Measurements from ENCODE around the gene KCNH4.
"Not testable (repeated sequence)": the region's sequence is repeated elsewhere in the genome, so short reads cannot be mapped to it uniquely, and the experiment has no call there.

The KCNH4 gene

DNA sequence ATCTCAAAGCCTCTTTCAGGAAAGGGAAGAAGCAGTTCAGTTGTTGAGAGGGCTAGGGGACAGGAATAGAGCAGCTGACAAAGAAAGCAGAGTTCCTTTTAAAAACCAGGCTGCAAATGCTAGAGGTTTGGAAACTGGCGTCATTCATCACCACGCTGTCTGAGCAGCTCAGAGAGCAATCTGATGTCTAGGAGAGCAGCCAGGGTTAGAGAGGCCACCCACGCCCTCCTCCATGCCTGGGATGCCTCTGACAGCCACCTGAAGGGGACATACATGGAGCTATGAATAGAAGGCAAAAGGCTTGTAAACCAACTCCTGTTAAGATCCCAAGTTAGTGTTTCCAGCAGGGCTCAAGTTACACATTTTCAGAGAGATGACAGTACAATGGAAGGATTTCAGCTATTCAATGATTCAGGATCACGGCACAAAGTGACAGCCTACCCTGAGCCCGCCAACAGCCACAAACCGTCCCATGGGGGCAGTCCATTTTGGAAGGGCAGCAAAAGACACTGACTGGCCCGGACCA, 38.5 kb downstream of the KCNH4 start:
- Histone ChIP-seq H3K4me3 (ENCODE audit: low read length) (no peak overlapping the region), H3K27me3 (ENCODE audit: control insufficient read depth, insufficient read depth, low read length) (no peaks in the 10 kb centered on the region), H3K4me1 (ENCODE audit: control insufficient read depth, insufficient read depth, low read length) (peaks cover 27% of the 10 kb centered on the region), H3K9me3 (replicated peaks; ENCODE audit: low read length) (no peaks in the 10 kb centered on the region), H3K4me2 (ENCODE audit: low read length) (peak overlapping the region; percentile 56), H3K9ac (ENCODE audit: low read depth, low read length) (peak overlapping the region; percentile 4), H3K36me3 (ENCODE audit: insufficient read depth, low read length) (peaks cover 25% of the 10 kb centered on the region)

DNA sequence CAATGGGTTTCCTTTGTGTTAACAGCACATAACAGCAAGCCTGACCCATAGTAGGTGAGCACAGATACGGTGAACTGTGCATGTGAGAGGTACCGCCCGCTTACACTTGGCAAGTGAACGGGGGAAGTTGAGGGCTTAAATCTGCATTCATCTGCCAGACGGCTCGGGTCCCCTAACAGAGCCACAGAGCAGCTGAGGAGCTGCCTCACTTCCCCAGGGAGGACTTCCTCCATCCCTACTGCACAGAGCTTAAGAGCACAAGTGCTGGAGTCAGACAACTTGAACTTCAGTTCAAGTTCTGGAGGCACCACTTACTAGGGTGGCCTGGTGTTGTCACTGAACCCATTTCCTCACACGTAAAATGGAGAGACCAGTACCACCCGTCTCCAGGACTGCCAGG, 39.6 kb downstream of the KCNH4 start:
- peaks cover 22% of the 10 kb centered on the region for H3K36me3 ChIP-seq (ENCODE audit: insufficient read depth, low read length)
- H3K4me2 ChIP-seq (ENCODE audit: low read length), result no peak overlapping the region
- H3K4me3 ChIP-seq (ENCODE audit: low read length), result no peak overlapping the region
- no peaks in the 10 kb centered on the region for H3K9me3 ChIP-seq (replicated peaks; ENCODE audit: low read length)
- H3K9ac ChIP-seq (ENCODE audit: low read depth, low read length), result no peak overlapping the region
- H3K4me1 ChIP-seq (ENCODE audit: control insufficient read depth, insufficient read depth, low read length), result peaks cover 28% of the 10 kb centered on the region
- H3K27me3 ChIP-seq (ENCODE audit: control insufficient read depth, insufficient read depth, low read length), result no peaks in the 10 kb centered on the region

GRCh38 chr17:42140690-42141089, 40.3 kb downstream of the KCNH4 start:
- H3K27me3 ChIP-seq (ENCODE audit: control insufficient read depth, insufficient read depth, low read length); H3K4me2 ChIP-seq (ENCODE audit: low read length); H3K9me3 ChIP-seq (replicated peaks; ENCODE audit: low read length); H3K4me3 ChIP-seq (ENCODE audit: low read length); H3K9ac ChIP-seq (ENCODE audit: low read depth, low read length): not testable (repeated sequence)
- Histone ChIP-seq H3K36me3 (ENCODE audit: insufficient read depth, low read length) (peaks cover 22% of the 10 kb centered on the region), H3K4me1 (ENCODE audit: control insufficient read depth, insufficient read depth, low read length) (peaks cover 35% of the 10 kb centered on the region)

- Histone ChIP-seq H3K4me3 (ENCODE audit: low read length) (no peak overlapping the region), H3K9me3 (replicated peaks; ENCODE audit: low read length) (no peaks in the 10 kb centered on the region), H3K27me3 (ENCODE audit: control insufficient read depth, insufficient read depth, low read length) (no peaks in the 10 kb centered on the region), H3K4me1 (ENCODE audit: control insufficient read depth, insufficient read depth, low read length) (peaks cover 45% of the 10 kb centered on the region), H3K9ac (ENCODE audit: low read depth, low read length) (no peak overlapping the region), H3K36me3 (ENCODE audit: insufficient read depth, low read length) (peaks cover 18% of the 10 kb centered on the region), H3K4me2 (ENCODE audit: low read length) (no peak overlapping the region)
These were observed 42.0 kb downstream of the KCNH4 start for GRCh38 chr17:42138749-42139492.

- H3K27me3 ChIP-seq (ENCODE audit: control insufficient read depth, insufficient read depth, low read length), result no peaks in the 10 kb centered on the region
- H3K36me3 ChIP-seq (ENCODE audit: insufficient read depth, low read length), result peaks cover 16% of the 10 kb centered on the region
- H3K9ac ChIP-seq (ENCODE audit: low read depth, low read length), result no peak overlapping the region
- no peaks in the 10 kb centered on the region for H3K9me3 ChIP-seq (replicated peaks; ENCODE audit: low read length)
- peaks cover 46% of the 10 kb centered on the region for H3K4me1 ChIP-seq (ENCODE audit: control insufficient read depth, insufficient read depth, low read length)
- no peak overlapping the region for H3K4me2 ChIP-seq (ENCODE audit: low read length)
- H3K4me3 ChIP-seq (ENCODE audit: low read length), result no peak overlapping the region
These were observed 44.3 kb downstream of the KCNH4 start for GRCh38 chr17:42136654-42137051.

GRCh38 chr17:42135664-42136653, 45.0 kb downstream of the KCNH4 start:
- H3K36me3 ChIP-seq (ENCODE audit: insufficient read depth, low read length), result peaks cover 12% of the 10 kb centered on the region
- H3K4me2 ChIP-seq (ENCODE audit: low read length), result peak overlapping the region; percentile 33
- no peaks in the 10 kb centered on the region for H3K27me3 ChIP-seq (ENCODE audit: control insufficient read depth, insufficient read depth, low read length)
- H3K4me3 ChIP-seq (ENCODE audit: low read length), result peak overlapping the region; percentile 35
- H3K9ac ChIP-seq (ENCODE audit: low read depth, low read length), result no peak overlapping the region
- H3K4me1 ChIP-seq (ENCODE audit: control insufficient read depth, insufficient read depth, low read length), result peaks cover 46% of the 10 kb centered on the region
- no peaks in the 10 kb centered on the region for H3K9me3 ChIP-seq (replicated peaks; ENCODE audit: low read length)

- H3K4me3 ChIP-seq (ENCODE audit: low read length), result peak overlapping the region; percentile 35
- H3K27me3 ChIP-seq (ENCODE audit: control insufficient read depth, insufficient read depth, low read length), result no peaks in the 10 kb centered on the region
- peak overlapping the region; percentile 33 for H3K4me2 ChIP-seq (ENCODE audit: low read length)
- H3K4me1 ChIP-seq (ENCODE audit: control insufficient read depth, insufficient read depth, low read length), result peaks cover 46% of the 10 kb centered on the region
- H3K36me3 ChIP-seq (ENCODE audit: insufficient read depth, low read length), result peaks cover 9% of the 10 kb centered on the region
- no peak overlapping the region for H3K9ac ChIP-seq (ENCODE audit: low read depth, low read length)
- H3K9me3 ChIP-seq (replicated peaks; ENCODE audit: low read length), result no peaks in the 10 kb centered on the region
These were observed 45.8 kb downstream of the KCNH4 start for GRCh38 chr17:42135151-42135550.

GRCh38 chr17:42133461-42134041, 47.4 kb downstream of the KCNH4 start:
- Histone ChIP-seq H3K4me3 (ENCODE audit: low read length) (no peak overlapping the region), H3K9me3 (replicated peaks; ENCODE audit: low read length) (no peaks in the 10 kb centered on the region), H3K36me3 (ENCODE audit: insufficient read depth, low read length) (peaks cover 22% of the 10 kb centered on the region), H3K27me3 (ENCODE audit: control insufficient read depth, insufficient read depth, low read length) (no peaks in the 10 kb centered on the region), H3K4me2 (ENCODE audit: low read length) (peak overlapping the region; percentile 16), H3K4me1 (ENCODE audit: control insufficient read depth, insufficient read depth, low read length) (peaks cover 46% of the 10 kb centered on the region), H3K9ac (ENCODE audit: low read depth, low read length) (no peak overlapping the region)

DNA sequence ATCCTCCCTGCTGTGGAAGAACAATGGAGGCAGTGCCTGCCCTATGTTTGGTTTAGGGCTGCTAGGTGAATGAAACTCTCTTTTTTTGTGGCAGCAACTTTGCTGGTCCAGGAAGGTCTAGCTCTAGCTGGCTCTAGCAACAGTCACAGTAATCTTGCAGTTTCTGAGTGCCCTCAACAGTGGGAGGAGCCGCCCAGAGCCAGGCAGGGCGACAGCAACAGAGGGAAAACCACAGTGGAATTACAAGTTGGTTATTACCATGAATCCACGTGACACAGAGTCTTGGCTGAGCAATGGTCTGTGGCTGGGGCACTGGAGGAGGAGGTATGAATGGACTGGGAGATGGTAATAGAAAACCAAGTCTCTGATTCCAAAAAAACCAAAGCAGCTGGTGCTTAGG, 48.0 kb downstream of the KCNH4 start:
- Histone ChIP-seq H3K9me3 (replicated peaks; ENCODE audit: low read length) (no peaks in the 10 kb centered on the region), H3K36me3 (ENCODE audit: insufficient read depth, low read length) (peaks cover 28% of the 10 kb centered on the region), H3K4me2 (ENCODE audit: low read length) (peak overlapping the region; percentile 49), H3K4me1 (ENCODE audit: control insufficient read depth, insufficient read depth, low read length) (peaks cover 46% of the 10 kb centered on the region), H3K9ac (ENCODE audit: low read depth, low read length) (no peak overlapping the region), H3K27me3 (ENCODE audit: control insufficient read depth, insufficient read depth, low read length) (no peaks in the 10 kb centered on the region), H3K4me3 (ENCODE audit: low read length) (no peak overlapping the region)

DNA sequence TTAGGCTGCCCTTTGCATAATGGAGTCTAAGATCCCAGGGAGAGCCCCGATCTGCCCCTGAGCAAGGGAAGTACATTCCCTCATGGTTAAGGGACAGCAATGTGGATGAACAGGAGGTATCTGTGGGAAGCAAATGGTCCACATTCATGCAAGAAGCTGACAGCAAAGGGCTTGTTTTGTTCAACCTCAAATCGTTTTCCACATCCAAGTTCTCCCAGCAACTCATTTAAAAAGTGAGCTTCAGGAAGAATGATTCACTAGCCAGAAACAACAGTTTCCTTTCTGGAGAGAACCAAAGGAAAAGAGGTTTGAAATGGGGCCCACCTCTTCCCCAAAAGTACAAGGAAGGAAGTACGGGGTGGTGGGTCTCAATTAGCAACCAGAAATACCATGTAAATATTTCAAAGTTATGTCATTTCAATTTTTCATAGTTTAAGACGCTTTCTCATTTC, 48.9 kb downstream of the KCNH4 start:
- Histone ChIP-seq H3K27me3 (ENCODE audit: control insufficient read depth, insufficient read depth, low read length) (no peaks in the 10 kb centered on the region), H3K4me2 (ENCODE audit: low read length) (no peak overlapping the region), H3K4me3 (ENCODE audit: low read length) (no peak overlapping the region), H3K4me1 (ENCODE audit: control insufficient read depth, insufficient read depth, low read length) (peaks cover 46% of the 10 kb centered on the region), H3K9me3 (replicated peaks; ENCODE audit: low read length) (no peaks in the 10 kb centered on the region), H3K36me3 (ENCODE audit: insufficient read depth, low read length) (peaks cover 31% of the 10 kb centered on the region), H3K9ac (ENCODE audit: low read depth, low read length) (peak overlapping the region; percentile 7)

GRCh38 chr17:42131232-42131631, 49.7 kb downstream of the KCNH4 start:
- H3K4me2 ChIP-seq (ENCODE audit: low read length), result peak overlapping the region; percentile 3
- H3K9ac ChIP-seq (ENCODE audit: low read depth, low read length), result no peak overlapping the region
- no peaks in the 10 kb centered on the region for H3K27me3 ChIP-seq (ENCODE audit: control insufficient read depth, insufficient read depth, low read length)
- H3K36me3 ChIP-seq (ENCODE audit: insufficient read depth, low read length), result peaks cover 36% of the 10 kb centered on the region
- H3K4me1 ChIP-seq (ENCODE audit: control insufficient read depth, insufficient read depth, low read length), result peaks cover 43% of the 10 kb centered on the region
- H3K9me3 ChIP-seq (replicated peaks; ENCODE audit: low read length), result no peaks in the 10 kb centered on the region
- no peak overlapping the region for H3K4me3 ChIP-seq (ENCODE audit: low read length)
